Colonic mucosa (tissue), 4 donors: ENCODE measurements around the gene TNFAIP8L1. TPM values are rescaled to one million over a fixed set of nuclear protein-coding genes. Genes with fewer than 3 reads are reported as not detected.

Source experiments
- DNase-seq: peaks from one replicate; pipeline ENCODE4 v3.0.0-alpha.2; 2020
- H3K27ac ChIP-seq: fragments of 200-600 bp; one replicate; pipeline ENCODE4 v1.8.0; 2021
- H3K27me3 ChIP-seq: fragments of 200-600 bp; one replicate; pipeline ENCODE4 v1.8.0; 2021
- H3K36me3 ChIP-seq: fragments of 200-600 bp; one replicate; pipeline ENCODE4 v1.8.0; 2021
- H3K4me1 ChIP-seq: fragments of 200-600 bp; one replicate; pipeline ENCODE4 v1.8.0; 2021; ENCODE audit warnings: mild to moderate bottlenecking
- H3K4me3 ChIP-seq: fragments of 200-600 bp; one replicate; pipeline ENCODE4 v1.8.0; 2021
- H3K9ac ChIP-seq, 2 donors: one replicate each; pipeline ENCODE4 v1.7.0; 2013; ENCODE audit warnings: control low read depth in 2 of 2, low read depth in 2 of 2, low read length in 2 of 2
- H3K9me3 ChIP-seq: fragments of 200-600 bp; one replicate; pipeline ENCODE4 v1.8.0; 2021
- CTCF ChIP-seq: fragments of 200-600 bp; IDR thresholded peaks from one replicate; pipeline ENCODE4 v1.8.0; 2022; ENCODE audit warnings: antibody characterized with exemption, mild to moderate bottlenecking
- intact Hi-C: fragments of 100-400 bp; cut with DNase I; formaldehyde crosslinking; loops from one replicate; pipeline ENCODE4 v1.14.1; 2022
- total RNA-seq, 2 donors: library from RNA; stranded (reverse); fragmentation: NEBNext Ultra II Directional in 1 of 2; extraction: Animal tissue kit (Norgen Biotek cat#: 25700) in 1 of 2; gene quantifications; one replicate each; pipeline ENCODE4 v1.2.1, GENCODE V29; 2021
- donor health status: healthy.
- donor health status: DM: no; HTN: no; CAD: no.
- donor health status: DM: no; HTN: no; CAD: no.

Gene TNFAIP8L1
- total RNA-seq, 2 donors from 2014 or later: 14.2 to 24.1 TPM

DNA sequence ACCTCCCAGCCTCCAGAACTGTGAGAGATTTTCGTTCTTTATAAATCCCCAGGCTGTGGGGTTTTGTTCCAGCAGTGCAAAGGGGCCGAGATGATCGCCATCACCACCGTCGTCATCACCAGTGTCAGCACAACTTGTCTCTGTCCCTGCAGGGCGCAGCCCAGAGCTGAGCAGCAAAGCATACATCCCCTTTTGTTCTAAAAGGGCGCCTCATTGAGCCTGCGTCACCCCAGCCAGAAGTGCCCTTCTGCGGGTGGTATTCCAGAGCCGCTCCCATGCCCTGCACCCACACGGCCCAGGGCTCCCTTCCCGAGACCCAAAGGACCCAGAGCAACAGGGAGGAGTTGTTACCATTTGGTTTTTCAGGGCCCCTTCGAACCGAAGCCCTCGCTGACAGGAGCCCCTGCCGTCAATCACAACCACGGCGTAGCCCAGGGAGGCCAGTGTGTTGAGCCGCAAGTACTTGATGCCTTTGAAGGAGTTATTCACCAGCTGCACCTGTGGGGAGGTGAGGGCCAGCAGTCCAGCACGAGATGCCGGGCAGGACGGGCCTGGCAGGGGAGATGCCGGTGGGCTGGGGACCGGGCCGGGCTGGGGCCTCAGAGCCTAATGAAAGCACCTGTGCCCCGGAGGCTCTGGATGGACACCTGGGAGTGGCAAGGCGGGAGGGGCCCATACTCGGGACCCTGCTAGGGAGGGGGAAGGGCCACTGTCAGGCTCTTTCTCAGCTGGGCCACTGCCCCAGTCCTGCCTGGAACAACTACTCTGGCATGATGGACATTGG lies 45.2 kb downstream of the TNFAIP8L1 start:
- intact Hi-C loops: no loop called here
- Histone ChIP-seq H3K4me3 (no peak overlapping the region), H3K9ac (no peak overlapping the region), H3K4me1 (no peaks in the 10 kb centered on the region), H3K9me3 (no peaks in the 10 kb centered on the region), H3K27me3 (no peaks in the 10 kb centered on the region), H3K27ac (no peak overlapping the region), H3K36me3 (peaks cover 7% of the 10 kb centered on the region)
- no peak for DNase-seq
- no peak for TF ChIP-seq CTCF

GRCh38 chr19:4686700-4687099 lies 47.4 kb downstream of the TNFAIP8L1 start:
- H3K4me3 ChIP-seq: no peak overlapping the region
- H3K27ac ChIP-seq: no peak overlapping the region
- no peak for DNase-seq
- no peaks in the 10 kb centered on the region for H3K4me1 ChIP-seq
- no peaks in the 10 kb centered on the region for H3K9me3 ChIP-seq
- H3K27me3 ChIP-seq: no peaks in the 10 kb centered on the region
- TF ChIP-seq CTCF: no peak
- peaks cover 7% of the 10 kb centered on the region for H3K36me3 ChIP-seq
- intact Hi-C loops: no loop called here
- H3K9ac ChIP-seq: no peak overlapping the region

DNA sequence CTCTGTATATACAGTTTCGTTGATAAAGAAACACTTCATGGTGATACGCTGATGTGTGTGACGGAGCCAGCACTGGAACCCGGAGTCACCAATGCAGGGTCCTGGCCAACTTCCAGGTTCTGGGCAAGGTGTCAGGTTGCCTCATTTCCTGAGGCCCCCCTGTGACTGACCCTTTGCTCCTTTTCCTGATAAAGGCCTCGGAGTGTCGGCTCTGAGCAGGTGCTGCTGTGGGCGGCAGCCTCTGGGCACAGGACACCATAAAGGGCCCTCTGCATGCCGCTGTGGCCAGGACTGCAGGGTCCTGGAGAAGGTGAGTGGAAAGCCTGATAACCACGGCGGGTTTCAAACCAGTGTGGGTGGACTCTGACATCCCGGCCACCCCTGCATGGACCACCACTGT lies 48.1 kb downstream of the TNFAIP8L1 start:
- no peak overlapping the region for H3K9ac ChIP-seq
- intact Hi-C loops: no loop called here
- no peak overlapping the region for H3K27ac ChIP-seq
- H3K9me3 ChIP-seq: no peaks in the 10 kb centered on the region
- no peaks in the 10 kb centered on the region for H3K4me1 ChIP-seq
- no peak for TF ChIP-seq CTCF
- H3K27me3 ChIP-seq: no peaks in the 10 kb centered on the region
- H3K4me3 ChIP-seq: no peak overlapping the region
- DNase-seq: no peak
- peaks cover 6% of the 10 kb centered on the region for H3K36me3 ChIP-seq

DNA sequence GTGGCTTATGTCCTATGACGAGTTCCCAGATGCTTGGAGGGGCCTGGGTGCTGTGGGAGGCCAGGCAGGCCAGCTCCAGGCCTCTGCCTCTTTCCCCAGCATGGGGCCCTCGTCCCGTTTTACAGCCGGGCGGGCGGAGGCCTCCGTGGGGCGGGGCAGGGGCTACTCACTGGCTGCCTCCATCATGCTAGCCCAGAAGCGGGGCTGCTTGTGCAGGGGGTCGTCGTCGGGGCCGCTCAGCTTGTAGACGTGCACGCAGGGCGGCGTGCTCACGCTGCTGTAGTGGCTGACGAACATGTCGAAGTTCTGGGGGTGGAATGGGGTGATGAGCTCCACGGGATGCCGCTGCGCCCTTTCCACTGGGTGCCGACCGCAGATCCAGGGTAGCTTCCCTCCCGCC lies 49.3 kb downstream of the TNFAIP8L1 start:
- peaks cover 3% of the 10 kb centered on the region for H3K36me3 ChIP-seq
- no peak overlapping the region for H3K9ac ChIP-seq
- no peaks in the 10 kb centered on the region for H3K27me3 ChIP-seq
- no peak for TF ChIP-seq CTCF
- no peaks in the 10 kb centered on the region for H3K4me1 ChIP-seq
- intact Hi-C loops: no loop called here
- no peak overlapping the region for H3K4me3 ChIP-seq
- H3K27ac ChIP-seq: no peak overlapping the region
- no peaks in the 10 kb centered on the region for H3K9me3 ChIP-seq
- no peak for DNase-seq

DNA sequence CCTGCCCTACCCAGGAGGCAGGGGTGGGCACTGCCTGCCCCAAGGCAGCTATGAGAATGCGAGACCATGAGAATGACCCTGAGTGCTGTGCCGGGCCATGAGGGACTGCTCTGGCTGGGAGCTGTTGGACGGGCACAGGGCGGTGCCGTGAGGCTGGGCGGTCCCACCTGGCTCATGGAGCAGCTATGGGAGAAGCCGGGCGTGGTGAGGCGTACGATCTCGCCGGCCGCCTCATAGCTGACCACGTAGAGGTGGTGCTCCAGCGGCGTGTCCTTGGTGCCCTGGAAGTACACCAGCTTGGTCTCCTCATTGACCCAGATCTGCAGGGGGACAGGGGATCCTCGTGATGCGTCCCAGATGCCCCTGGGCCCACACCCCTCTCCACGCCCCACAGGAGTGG lies 50.1 kb downstream of the TNFAIP8L1 start:
- Histone ChIP-seq H3K9ac (no peak overlapping the region), H3K36me3 (peaks cover 11% of the 10 kb centered on the region), H3K27me3 (no peaks in the 10 kb centered on the region), H3K4me3 (no peak overlapping the region), H3K9me3 (no peaks in the 10 kb centered on the region), H3K27ac (no peak overlapping the region), H3K4me1 (no peaks in the 10 kb centered on the region)
- no peak for DNase-seq
- no peak for TF ChIP-seq CTCF
- intact Hi-C loops: no loop called here
